Astrocyte of the hippocampus (primary cell): ENCODE measurements around the gene OR2V1.
"Not testable (repeated sequence)": the region's sequence is repeated elsewhere in the genome, so short reads cannot be mapped to it uniquely, and the experiment has no call there.

ENCODE experiments used
- DNase-seq: peaks from one replicate; pipeline ENCODE4 v3.0.0; 2011; ENCODE audit warnings: low read depth, low spot score

The OR2V1 gene

DNA sequence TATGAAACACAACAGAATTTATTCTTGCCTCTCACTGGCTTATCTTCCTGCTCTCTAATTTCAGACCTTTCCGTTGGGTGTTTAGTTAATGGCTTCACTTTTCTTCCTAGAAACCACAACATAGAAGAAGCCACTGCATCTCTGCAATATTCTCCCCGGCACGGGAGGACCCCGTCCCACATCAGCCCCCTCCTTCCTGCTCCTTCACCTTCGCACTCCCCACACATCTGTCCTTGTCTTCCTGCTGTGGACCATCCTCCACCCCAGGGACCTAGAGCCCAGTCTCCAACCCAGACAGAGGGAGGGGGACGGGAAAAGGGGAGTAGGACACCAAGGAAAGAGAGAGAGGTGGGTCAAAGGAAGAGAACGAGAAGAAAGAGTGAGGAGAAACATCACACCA lies 1.4 kb downstream of the OR2V1 start:
- DNase-seq = no peak

DNA sequence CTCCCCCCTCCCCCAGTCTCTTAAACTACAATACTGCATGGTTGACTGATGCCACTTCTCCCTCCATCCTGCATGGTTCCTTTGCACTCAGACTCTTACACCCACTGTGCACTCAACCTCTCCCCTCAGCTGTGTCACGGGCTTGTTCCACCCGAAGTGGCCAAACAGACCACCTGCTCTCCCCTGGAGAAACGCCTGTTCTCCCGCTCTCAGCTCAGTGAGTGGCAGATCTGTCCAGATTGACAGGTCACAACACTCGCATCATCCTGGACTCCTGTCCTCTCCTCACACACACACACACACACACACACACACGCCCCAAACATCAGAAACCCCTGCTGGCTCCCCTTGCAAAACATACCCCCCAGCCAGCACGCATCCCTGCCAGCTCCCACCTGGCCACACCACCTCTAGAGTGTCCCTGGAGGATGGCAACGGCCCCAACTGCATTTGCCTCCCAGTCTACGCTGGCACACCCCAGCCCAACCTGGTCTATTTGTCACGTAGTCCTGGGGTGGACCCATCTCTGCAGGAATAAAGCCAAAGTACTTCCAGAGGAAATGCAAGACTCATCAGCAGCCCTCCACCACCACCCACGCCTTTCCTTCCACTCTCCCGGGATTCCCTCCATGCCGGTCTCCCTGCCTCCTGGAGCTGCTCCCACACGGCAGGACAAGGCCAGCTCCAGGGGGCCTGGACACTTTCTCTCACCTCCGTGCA lies 2.9 kb downstream of the OR2V1 start:
- no peak for DNase-seq

DNA sequence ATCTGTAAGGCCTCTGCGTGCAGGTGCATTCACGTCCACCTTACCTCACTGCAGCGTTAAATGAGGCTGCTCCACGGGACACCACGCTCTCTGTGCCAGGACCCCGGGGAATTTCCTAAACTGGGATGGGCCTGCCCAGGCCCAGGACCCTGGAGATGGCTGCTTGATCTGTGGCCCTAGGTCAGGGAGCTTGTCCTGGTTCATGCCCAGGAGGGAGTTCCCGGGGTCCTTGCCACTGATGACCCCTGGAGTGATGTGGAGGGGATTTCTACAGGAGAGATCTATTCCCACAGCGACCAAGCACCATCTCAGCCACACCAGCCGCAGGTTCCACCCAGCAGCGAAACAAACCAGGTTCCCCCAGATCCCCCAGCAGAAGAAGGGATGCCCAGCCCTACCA lies 3.5 kb downstream of the OR2V1 start:
- DNase-seq = no peak

DNA sequence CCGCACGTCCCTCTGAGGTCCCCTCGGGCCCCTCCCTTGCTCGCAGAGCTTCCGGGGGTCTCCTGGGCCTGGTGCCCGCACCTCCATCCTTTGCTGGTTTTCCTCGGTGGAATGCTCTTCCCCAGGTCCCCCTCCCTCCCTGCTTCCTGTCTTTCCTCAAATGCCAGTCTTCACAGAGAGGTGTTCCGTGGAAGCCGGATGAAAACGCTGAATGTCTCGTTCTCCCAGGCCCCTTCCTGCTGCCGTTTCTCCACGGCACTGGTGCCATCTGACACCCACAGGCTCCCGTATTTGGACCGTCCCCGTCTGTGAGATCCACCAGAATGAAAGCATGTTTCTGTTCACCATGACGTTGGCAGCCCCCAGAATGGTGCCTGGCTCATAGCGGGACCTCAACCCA lies 4.1 kb downstream of the OR2V1 start:
- no peak for DNase-seq

DNA sequence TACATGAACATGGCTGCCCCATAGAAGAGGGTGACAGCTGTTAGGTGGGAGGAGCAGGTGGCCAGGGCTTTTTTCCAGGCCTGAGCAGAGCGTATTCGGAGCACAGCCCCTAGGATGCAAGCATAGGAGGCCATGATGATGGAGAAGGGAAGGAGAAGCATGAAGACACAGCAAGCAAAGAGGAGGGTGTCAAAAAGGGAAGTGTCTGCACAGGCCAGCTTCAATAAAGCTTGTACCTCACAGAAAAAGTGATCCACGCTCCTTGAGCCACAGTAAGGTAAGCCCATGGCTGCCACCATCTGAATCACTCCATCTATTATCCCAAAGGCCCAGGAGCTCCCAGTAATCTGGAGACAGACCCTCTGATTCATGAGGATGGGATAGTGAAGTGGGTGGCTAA lies 6.4 kb downstream of the OR2V1 start:
- no peak for DNase-seq

DNA sequence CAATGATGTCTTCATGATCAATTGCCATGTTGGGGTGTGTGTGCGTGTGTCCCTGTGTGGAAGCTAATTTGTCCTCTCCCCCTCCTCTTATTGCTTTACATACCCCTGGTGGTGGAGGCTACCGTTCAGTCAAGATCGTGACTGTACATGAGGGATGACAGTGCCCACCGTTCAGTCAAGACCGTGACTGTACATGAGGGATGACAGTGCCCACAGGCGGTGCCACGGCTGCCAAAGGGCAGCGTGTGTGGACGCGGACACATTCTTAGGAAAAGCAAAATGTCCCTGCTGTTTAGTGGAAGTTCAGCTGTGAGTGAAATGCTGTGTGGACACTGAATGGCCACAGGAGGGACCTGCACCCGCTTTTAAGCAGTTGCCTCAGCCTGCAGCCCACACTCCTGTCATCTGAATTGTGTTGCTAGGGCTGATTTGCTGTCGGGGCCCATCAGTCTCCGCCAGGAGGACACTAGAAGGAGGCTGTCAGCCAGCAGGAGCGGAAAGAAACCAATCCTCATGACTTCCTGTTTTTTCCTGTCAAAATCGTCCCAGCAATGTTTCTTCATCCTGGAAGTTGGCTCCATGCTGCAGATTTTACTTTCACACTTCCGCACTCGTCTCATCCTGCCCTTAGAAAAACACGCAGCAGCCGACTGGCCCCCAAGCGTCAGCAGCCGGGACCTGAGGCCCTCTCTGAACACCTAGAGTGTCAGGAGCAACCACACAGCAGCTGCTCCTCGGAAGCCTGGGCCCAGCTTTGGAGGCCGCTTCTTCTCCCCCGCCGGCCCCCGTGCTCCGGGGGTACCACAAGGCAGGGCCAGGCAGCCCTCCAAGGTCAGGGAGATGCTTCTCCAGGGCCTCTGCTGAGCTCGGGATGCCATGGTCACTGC lies 9.1 kb downstream of the OR2V1 start:
- no peak for DNase-seq

DNA sequence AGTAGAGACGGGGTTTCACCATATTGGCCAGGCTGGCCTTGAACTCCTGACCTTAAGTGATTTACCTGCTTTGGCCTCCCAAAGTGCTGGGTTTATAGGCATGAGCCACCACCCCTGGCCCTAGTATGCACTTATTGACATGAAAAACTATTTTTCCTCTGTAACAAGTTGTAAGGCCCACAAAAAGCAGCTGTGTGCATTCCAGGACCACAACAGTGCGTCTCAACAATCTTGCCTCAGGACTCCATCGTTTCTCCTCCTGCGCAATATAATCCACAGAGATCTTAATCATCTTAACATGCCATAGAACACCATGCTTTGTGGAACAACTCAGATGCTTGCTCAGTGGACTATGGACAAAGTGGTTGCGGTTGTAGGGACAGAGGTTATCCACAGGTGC lies 10.2 kb downstream of the OR2V1 start:
- no peak for DNase-seq

DNA sequence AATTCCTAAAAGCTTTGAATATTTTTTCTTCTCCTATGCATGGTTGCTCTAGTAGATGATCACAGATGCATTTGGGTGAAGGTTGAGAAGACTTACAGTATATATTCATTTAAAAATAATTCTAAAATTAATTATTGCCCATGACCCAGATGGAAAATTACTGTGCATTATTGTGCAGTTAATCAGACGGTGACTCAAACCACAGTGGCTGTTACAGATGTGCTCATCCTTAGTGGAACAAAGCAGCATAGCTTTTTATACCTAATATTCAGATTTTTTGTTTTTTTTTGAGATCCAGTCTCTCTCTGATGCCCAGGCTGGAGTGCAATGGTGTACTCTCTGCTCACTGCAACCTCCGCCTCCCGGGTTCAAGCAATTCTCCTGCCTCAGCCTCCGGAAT lies 10.7 kb downstream of the OR2V1 start:
- no peak for DNase-seq

DNA sequence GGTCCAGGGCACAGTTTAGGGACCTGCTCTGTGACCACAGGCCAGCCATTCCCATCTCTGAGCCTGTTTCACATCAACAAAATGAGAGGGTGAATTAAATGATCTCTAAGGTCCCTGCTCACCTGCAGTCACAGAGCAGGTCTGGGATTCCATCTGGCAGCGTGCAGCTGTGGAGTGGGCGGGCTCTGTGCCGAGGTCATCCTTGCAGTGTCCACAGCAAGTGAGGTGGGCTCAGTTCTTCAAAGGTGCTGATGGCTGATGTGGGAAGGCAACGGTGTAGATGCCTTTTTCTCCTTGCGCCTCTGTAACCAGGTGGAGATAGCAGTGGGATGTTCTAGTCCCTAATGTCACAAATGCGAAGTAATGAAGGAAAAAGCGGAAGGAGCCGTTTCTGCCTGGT lies 11.9 kb downstream of the OR2V1 start:
- DNase-seq = no peak

DNA sequence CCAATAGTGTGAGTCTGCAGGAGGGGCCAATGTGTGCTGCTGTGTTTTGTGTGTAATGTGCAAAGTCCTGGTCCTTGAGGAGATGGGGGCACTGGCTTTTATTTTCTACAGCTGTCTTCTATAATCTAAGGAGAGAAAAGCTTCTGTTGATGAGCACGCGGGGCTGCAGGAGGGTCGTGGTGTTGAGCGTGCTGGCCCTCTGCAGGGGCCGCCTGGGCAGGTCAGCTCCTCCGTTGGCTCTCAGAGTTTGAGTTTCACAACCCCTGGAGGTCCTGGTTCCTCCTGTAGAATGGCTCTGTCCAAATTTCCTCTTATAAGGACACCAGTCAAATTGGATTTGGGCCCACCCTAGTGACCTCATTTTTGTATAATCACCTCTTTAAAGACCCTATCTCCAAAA lies 12.6 kb downstream of the OR2V1 start:
- no peak for DNase-seq

DNA sequence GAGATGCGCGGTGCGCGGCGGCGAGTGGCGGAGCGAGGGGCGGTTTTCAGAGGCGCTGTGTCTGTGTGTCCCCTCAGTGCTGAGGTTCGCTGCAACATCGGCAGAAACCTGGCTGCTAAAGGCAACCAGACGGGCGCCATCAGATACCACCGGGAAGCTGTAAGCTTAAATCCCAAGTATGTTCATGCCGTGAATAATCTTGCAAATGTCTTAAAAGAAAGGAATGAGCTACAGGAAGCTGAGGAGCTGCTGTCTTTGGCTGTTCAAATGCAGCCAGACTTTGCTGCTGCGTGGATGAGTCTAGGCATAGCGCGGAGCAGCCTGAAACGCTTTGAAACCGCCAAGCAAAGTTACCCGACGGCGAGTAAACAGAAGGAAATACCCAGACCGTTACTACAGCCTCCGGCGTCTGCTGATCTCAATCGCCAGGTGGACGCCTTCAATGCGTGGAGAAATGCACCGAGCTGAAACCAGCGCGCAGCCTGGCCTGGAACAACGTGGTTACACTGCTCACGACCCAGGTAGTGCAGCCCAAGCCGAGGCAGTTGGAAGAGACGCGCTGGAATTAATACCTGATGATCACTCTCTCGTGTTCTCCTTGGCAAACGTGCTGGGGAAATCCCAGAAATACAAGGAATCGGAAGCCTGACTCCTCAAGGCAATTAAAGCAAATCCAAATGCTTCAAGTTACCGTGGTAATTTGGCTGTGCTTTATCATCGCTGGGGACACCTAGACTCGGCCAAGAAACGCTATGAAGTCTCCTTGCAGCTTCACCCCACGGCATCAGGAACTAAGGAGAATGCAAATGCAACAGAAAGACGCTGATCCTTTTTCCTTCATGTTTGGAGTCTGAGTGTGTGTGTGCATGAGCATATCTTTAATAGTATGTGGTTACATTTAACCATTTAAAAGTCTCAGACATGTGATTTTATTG lies 15.9 kb downstream of the OR2V1 start:
- DNase-seq = peak; percentile 33

DNA sequence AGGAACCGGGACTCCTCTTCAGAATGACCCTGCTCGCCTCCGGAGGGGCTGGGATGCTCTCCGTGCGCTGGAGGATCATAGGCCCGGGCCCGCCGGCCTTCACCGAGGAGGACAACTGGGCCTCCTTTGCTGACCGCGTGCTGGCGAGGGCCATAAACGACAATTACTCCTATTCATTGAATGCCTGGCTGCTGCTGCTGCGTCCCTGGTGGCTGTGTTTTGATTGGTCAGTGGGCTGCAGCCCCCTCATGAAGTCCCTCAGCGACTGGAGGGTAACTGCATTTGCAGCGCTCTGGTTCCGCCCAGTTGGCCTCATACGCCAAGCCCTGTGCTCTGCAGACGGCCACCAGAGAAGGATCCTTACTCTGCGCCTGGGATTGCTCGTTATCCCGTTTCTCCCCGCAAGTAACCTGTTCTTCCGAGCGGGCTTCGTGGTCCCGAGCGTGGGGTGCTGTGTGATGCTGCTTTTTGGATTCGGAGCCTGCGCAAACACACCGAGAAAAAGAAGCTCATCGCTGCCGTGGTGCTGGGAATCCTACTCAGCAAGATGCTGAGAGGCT lies 16.6 kb downstream of the OR2V1 start:
- DNase-seq = no peak

DNA sequence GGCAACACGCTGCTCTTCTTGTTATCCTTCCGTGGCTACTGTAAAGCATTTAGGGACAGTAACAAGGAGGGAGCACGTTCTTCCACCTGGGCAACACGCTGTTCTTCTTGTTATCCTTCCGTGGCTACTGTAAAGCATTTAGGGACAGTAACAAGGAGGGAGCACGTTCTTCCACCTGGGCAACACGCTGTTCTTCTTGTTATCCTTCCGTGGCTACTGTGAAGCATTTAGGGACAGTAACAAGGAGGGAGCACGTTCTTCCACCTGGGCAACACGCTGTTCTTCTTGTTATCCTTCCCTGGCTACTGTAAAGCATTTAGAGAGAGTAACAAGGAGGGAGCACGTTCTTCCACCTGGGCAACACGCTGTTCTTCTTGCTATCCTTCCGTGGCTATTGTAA lies 17.4 kb downstream of the OR2V1 start:
- not testable (repeated sequence) for DNase-seq

DNA sequence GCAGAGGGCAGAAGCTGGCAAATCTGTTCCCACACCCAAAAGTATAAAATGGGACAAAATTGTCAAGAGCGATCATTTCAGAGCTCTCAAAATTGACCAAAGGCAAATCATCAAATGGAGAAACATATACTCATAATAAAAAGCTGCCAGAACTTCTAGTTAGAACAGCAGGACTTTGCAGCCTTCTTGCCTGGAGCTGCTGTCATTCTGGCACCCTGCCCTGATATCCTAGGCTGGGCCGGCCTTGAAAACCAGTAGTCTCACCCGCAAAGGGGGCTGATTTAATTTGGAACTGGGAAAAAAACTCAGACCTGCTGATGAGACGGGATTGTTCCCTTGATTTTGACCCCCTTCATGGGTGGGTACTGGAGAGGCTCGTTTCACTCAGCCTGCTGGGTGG lies 18.5 kb downstream of the OR2V1 start:
- no peak for DNase-seq

DNA sequence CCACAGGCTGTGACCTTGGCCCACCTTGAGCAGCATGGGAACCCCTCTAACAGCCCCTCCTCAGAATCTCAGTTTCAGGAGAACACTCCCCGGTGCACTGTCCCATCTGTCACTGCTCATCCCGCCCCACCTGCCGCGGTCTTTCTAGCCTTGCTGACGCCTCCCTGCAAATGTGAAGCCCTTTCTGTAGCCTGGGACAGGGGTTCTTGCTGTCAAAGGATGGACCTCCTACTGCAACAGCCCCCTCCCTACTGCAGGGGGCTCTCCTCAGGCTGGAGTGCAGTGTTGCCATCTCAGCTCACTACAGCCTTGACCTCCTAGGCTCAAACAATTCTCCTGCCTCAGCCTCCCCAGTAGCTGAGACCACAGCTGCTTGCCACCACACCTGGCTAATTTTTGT lies 20.0 kb downstream of the OR2V1 start:
- DNase-seq = no peak

DNA sequence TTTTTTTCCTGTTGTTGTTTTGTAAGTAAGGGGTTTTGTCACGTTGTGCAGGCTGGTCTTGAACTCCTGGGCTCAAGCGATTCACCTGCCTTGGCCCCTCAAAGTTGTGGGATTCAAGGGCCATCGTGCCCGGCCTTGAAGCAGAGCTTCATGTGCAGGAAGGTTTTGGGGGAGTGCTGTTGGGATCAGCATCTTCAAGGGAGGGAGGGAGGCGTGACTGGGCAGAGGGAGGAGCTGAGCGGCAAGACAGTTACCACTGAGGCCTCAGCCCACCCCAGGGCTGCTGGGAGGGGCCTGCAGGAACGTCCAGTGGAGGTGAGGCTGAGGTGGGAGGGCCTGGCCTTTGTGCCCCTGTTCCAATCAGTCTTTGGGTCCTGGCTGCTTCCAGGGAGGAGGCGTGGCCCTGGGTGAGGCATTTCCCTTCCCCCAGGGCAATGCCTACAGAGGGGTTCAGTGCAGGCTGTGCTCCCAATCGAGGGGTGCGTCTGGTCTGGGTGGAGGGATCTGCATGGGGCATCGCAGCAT lies 21.4 kb downstream of the OR2V1 start:
- DNase-seq = no peak

DNA sequence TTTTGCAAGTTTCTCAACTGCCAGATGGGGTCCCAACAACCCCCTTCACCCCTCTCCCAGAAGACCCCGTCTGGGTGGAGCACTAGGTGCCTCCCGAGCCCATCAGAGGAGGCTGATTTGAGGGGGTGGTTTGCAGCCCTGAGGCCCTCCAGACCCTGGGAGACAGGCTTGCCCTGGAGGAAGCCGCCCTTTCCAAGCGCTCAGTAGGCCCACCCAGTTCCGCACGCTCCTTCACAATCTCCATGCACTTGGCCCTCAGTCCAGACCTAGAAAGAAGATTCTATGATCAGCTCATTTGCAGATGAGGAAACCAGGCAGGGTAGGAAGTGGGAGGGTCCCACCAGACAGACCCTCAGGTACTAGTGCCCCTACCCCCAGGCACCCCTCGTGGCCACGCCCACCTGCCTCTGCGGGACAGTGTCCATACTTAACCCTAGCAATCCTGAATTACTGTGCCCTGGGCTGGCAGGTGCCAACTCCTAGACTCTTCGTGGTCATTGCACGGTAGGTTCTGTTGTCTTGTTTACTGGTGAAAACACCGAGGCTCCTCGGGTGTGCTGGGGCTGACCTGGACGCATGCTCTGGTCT lies 22.3 kb downstream of the OR2V1 start:
- DNase-seq = no peak

DNA sequence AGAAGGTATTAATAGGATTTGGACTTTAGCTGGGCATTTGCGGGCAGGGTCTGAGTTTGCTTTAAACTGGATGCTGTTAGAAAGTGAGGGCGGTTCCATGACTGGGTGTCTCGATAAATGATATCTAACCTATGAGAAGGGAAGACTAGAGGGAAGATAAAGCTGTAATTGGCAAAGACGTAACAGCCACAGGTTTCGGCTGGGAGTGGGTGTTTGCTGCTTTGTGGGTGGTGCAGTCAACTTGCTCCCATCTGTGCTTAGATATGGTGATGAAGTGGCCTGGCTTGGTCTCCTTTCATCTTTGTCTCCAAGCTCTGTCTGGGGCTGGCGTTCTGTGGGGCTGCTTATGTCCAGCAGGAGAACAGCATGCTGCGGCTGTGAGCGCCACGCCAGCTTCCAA lies 23.3 kb downstream of the OR2V1 start:
- no peak for DNase-seq

DNA sequence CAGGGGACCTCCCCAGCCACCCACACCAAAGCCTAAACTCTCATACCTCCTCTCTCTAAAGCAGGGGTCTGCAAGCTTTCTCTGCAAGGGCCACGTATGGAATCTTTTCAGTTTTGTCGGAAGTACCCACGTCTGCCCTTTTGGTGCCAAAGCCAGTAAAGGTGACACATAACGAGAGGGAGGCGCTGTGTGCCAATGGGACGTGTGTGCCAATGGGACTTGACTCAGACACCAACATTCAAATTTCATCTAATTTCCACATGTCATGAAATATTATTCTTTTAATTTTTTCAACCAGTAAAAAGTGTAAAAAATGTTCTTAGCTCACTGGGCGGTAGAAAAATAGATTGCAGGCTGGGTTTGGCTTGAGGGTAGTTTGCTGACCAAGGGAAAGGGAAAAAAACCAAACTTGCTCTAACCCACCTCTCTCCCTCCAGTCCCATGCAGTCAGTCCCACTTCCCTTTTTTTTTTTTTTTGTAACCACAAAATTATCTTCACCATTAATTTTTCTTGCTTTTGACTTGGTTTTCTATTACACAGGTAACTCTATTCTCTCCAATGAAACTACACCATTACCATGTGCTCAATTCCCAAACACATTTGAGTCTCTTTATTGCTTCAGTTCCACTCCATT lies 25.5 kb downstream of the OR2V1 start:
- no peak for DNase-seq

DNA sequence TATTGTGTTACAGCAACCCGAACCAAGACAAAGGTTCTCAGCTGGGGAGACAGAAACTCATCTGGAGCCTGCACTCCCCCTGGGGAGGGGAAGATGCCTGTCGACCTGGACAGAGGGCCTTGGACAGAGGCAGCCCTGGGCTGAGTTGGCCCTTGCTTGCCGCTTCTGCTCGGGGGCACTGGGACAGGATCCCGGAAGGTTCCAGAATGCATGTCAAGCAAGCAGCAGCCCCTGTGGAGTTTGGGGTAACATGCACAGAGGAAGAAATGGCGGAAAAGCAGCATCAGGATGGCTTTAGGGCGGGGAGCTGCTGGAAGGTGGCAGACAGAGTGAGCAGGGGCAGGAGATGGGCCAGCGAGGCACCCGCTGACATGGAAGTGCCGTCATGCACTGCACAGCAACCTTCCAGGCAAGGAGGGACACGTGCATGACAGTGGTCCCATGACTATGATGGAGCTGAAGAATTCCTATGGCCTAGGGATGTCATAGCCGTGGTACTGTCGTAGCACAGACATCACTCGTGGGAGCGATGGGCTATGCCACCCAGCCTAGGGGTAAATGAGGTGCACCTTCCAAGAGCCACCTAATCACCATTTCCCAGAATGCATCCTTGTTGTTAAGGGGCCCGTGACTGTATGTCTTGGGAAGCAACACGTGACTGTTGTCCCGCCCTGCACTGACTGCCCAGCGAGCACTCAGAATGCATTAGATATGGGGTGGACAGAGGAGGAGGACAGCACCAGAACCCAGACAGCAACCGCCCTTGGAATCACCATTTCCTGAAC lies 26.2 kb downstream of the OR2V1 start:
- DNase-seq = not testable (repeated sequence)
